Transverse colon (tissue), 4 donors: ENCODE measurements around the gene ALDH18A1. TPM values are rescaled to one million over a fixed set of nuclear protein-coding genes. Genes with fewer than 3 reads are reported as not detected.

Experiments
- DNase-seq: peaks from one replicate; pipeline ENCODE4 v3.0.0-alpha.2; 2019
- H3K27ac ChIP-seq, 4 donors: fragments of 200-600 bp; sonication (generic); 2 replicates each; pipeline ENCODE4 v1.5.1; 2016 to 2018; ENCODE audit warnings: inconsistent platforms in 4 of 4
- H3K27me3 ChIP-seq: fragments of 200-600 bp; sonication (generic); 2 replicates; pipeline ENCODE4 v1.5.1; 2017; ENCODE audit warnings: inconsistent platforms
- H3K36me3 ChIP-seq, 4 donors: fragments of 200-600 bp; sonication (generic); 2 replicates each; pipeline ENCODE4 v1.5.1; 2017 to 2019; ENCODE audit warnings: inconsistent platforms in 4 of 4
- H3K4me1 ChIP-seq, 4 donors: fragments of 200-600 bp; sonication (generic); 2 replicates each; pipeline ENCODE4 v1.5.1; 2017 to 2020; ENCODE audit warnings: inconsistent platforms in 4 of 4
- H3K4me3 ChIP-seq, 4 donors: fragments of 200-600 bp; sonication (generic); 1 replicate in 1 of 4; 2 replicates in 3 of 4; pipeline versions ENCODE4 v1.5.1 to v1.6.1; 2017 to 2019; ENCODE audit warnings: inconsistent platforms in 4 of 4
- H3K9me3 ChIP-seq, 2 donors: fragments of 200-600 bp; sonication (generic); 2 replicates each; pipeline ENCODE4 v1.5.1; 2017 to 2019; ENCODE audit warnings: inconsistent platforms in 2 of 2
- CTCF ChIP-seq, 5 experiments: fragments of 200-600 bp in 3 of 5; fragments of 450-650 bp in 2 of 5; sonication (generic) in 3 of 5; IDR thresholded peaks; 1 replicate in 2 of 5; 2 replicates in 3 of 5; pipeline ENCODE4 v1.5.1; 2016 to 2017; ENCODE audit warnings: antibody characterized with exemption in 5 of 5, inconsistent platforms in 3 of 5, mild to moderate bottlenecking in 2 of 5, moderate library complexity in 1 of 5
- EP300 ChIP-seq: sonication (generic); formaldehyde crosslinking; IDR thresholded peaks from one replicate; pipeline ENCODE4 v1.6.1; 2017; ENCODE audit warnings: antibody characterized with exemption, low read depth
- POLR2A ChIP-seq: fragments of 450-650 bp; IDR thresholded peaks from one replicate; pipeline ENCODE4 v1.6.1; 2016; ENCODE audit warnings: antibody characterized with exemption, mild to moderate bottlenecking, moderate library complexity
- POLR2AphosphoS5 ChIP-seq, 3 donors: sonication (generic); formaldehyde crosslinking; IDR thresholded peaks; one replicate each; pipeline ENCODE4 v1.6.1; 2016; ENCODE audit warnings: antibody characterized with exemption in 3 of 3
- WGBS, 2 donors: methylation state at CpG; one replicate each; pipeline ENCODE4 v1.1.5; 2018; ENCODE audit warnings: low coverage in 1 of 2; 5-methylcytosine and 5-hydroxymethylcytosine counted together
- in situ Hi-C, 4 donors: fragments of 200-750 bp; cut with MboI; loops; one replicate each; pipeline versions ENCODE4 v1.15.0 to v1.15.1; 2017; ENCODE audit warnings: low sequenced_read_pairs in 3 of 4, low pct_ligation_motif_present in 1 of 4, low pct_unique_long_range_greater_than_20kb in 1 of 4
- intact Hi-C: fragments of 100-400 bp; cut with DNase I; formaldehyde crosslinking; loops from one replicate; pipeline ENCODE4 v1.15.1; 2023; ENCODE audit warnings: low total_unique reads
- total RNA-seq, 4 donors: library from RNA; depleted of rRNA; stranded (reverse); fragments of >200 nt; gene quantifications; one replicate each; pipeline ENCODE4 v1.1.0, GENCODE V29; 2016

Gene ALDH18A1
- total RNA-seq, 4 donors from 2014 or later = 98.7 to 130 (median 116) TPM

DNA sequence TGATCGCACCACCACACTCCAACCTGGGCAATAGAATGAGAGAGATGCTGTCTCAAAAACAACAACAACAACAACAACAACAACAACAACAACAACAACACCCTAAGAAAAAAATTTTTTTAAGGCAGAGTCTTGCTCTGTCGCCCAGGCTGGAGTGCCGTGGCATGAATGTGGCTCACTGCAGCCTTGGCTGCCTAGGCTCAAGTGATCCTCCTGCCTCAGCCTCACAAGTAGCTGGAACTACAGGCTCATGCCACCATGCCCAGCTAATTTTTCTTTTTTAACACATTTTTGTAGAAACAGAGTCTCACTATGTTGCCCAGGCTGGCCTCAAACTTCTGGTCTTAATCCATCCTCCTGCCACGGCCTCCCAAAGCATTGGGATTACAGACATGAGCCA, 18.6 kb downstream of the ALDH18A1 start:
- intact Hi-C loops = no loop called here
- Histone ChIP-seq H3K27me3 (no peaks in the 10 kb centered on the region), H3K4me3 (no peak overlapping the region), H3K4me1 (peaks cover 0 to 4% (median 1%) of the 10 kb centered on the region in 4 donors), H3K27ac (no peak overlapping the region), H3K9me3 (no peaks in the 10 kb centered on the region), H3K36me3 (peaks cover 0 to 72% (median 23%) of the 10 kb centered on the region in 4 donors)
- TF ChIP-seq POLR2AphosphoS5 (IDR thresholded peaks at IDR 0.05) (no peak), POLR2A (no peak), CTCF (IDR thresholded peaks at IDR 0.05) (no peak), EP300 (no peak)
- no peak for DNase-seq
- 93 to 99% methylated on average over 4 of the region's 4 CpGs for WGBS, 2 donors
- in situ Hi-C loops = loop anchor here in 1 of 4 donors (25.0 kb wide), 1 partner anchor 401 kb away; no protein-coding TSS in a partner anchor

DNA sequence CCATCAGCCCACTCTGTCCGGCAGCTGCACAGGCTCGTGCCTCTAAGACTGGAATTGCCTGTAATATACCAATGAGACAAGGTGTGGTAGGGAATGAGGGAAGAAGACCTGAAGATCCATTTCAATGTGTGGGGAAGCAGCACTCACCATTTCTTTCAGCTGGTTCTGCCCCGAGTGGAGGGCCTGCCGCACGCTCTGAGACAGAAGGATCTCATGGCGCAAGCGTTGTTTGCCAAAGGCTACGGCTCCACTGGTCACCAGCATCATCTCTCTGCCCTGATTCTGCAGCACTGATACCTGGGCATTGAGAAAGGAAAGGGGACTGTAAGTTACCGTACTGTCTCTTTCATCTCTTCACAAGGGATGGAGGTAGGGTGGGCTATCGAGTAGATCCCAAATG, 19.4 kb downstream of the ALDH18A1 start:
- WGBS, 2 donors = 73 to 86% methylated on average over 2 to 10 of the region's 10 CpGs

GRCh38 chr10:95635319-95635733, 21.2 kb downstream of the ALDH18A1 start:
- H3K27ac ChIP-seq = no peak overlapping the region
- WGBS, 2 donors = 78 to 80% methylated on average over 2 of the region's 2 CpGs

More for the DNA sequence above, 19.4 kb downstream of the ALDH18A1 start:
- Histone ChIP-seq H3K27ac (no peak overlapping the region), H3K27me3 (no peaks in the 10 kb centered on the region), H3K4me3 (no peak overlapping the region), H3K36me3 (peaks cover 0 to 67% (median 22%) of the 10 kb centered on the region in 4 donors), H3K4me1 (peaks cover 0 to 11% (median 5%) of the 10 kb centered on the region in 4 donors), H3K9me3 (no peaks in the 10 kb centered on the region)
- TF ChIP-seq POLR2AphosphoS5 (IDR thresholded peaks at IDR 0.05) (no peak), POLR2A (no peak), CTCF (IDR thresholded peaks at IDR 0.05) (no peak), EP300 (no peak)
- no peak for DNase-seq
- in situ Hi-C loops (loop anchor here in 1 of 4 donors (25.0 kb wide), 1 partner anchor 400 kb away; no protein-coding TSS in a partner anchor), intact Hi-C loops (no loop called here)

GRCh38 chr10:95628786-95629185, 27.7 kb downstream of the ALDH18A1 start:
- intact Hi-C loops (no loop called here), in situ Hi-C loops (loop anchor here in 1 of 4 donors (25.0 kb wide), 1 partner anchor 391 kb away; no protein-coding TSS in a partner anchor)
- Histone ChIP-seq H3K36me3 (peaks cover 0 to 30% (median 11%) of the 10 kb centered on the region in 4 donors), H3K4me3 (no peak overlapping the region), H3K4me1 (peaks cover 0 to 40% (median 26%) of the 10 kb centered on the region in 4 donors), H3K27me3 (no peaks in the 10 kb centered on the region), H3K27ac (peak overlapping the region; percentile 72 to 78 (median 77)), H3K9me3 (no peaks in the 10 kb centered on the region)
- TF ChIP-seq EP300 = no peak
- peak in 2 of 3 donors; percentile 33 to 77 for TF ChIP-seq POLR2AphosphoS5 (IDR thresholded peaks at IDR 0.05)
- peak; percentile 19 for TF ChIP-seq POLR2A
- TF ChIP-seq CTCF (IDR thresholded peaks at IDR 0.05) = no peak
- peak; percentile 54 for DNase-seq
- 43% methylated on average over 1 of the region's 1 CpG; no CpG with 5 or more reads in 1 of the 2 donors for WGBS, 2 donors

More at GRCh38 chr10:95635319-95635733, 21.2 kb downstream of the ALDH18A1 start:
- Histone ChIP-seq H3K27me3 (no peaks in the 10 kb centered on the region), H3K36me3 (peaks cover 0 to 54% (median 14%) of the 10 kb centered on the region in 4 donors), H3K9me3 (no peaks in the 10 kb centered on the region), H3K4me3 (no peak overlapping the region), H3K4me1 (peaks cover 0 to 11% (median 5%) of the 10 kb centered on the region in 4 donors)
- in situ Hi-C loops = loop anchor here in 1 of 4 donors (25.0 kb wide), 1 partner anchor 398 kb away; no protein-coding TSS in a partner anchor
- TF ChIP-seq POLR2AphosphoS5 (IDR thresholded peaks at IDR 0.05) (no peak), POLR2A (no peak), CTCF (IDR thresholded peaks at IDR 0.05) (no peak), EP300 (no peak)
- no peak for DNase-seq
- intact Hi-C loops = no loop called here
